HepG2 (cell line): ENCODE measurements around the gene MAGEA8. TPM values are rescaled to one million over a fixed set of nuclear protein-coding genes. Genes with fewer than 3 reads are reported as not detected.

Source experiments
- ATAC-seq: fragments of 200-7000 bp; cut with Tn5 transposase; 3 replicates; pipeline ENCODE4 v1.9.1; 2020; ENCODE audit warnings: mild to moderate bottlenecking, moderate library complexity
- BruUV-seq: library from RNA; stranded (reverse); fragments of 400-500 nt; replicated peaks from 2 replicates; lab custom pipeline; 2021; lab: Mats Ljungman, UMichigan
- CTCF ChIA-PET: fragments of 300-600 bp; formaldehyde crosslinking; extraction: SDS; loops from one replicate; lab custom pipeline; 2021; ENCODE audit warnings: low total read pairs, inconsistent platforms, low intra/inter-chr PET ratio; lab: Yijun Ruan, JAX
- POLR2A ChIA-PET: fragments of 350-600 bp; sonication (Branson Sonifier 250); formaldehyde crosslinking; loops from one replicate; lab custom pipeline; 2020; ENCODE audit warnings: antibody characterized with exemption, inconsistent platforms; lab: Yijun Ruan, JAX
- DNase-seq: peaks from one replicate; pipeline ENCODE4 v3.0.0-alpha.2; 2015; ENCODE audit warnings: low spot score
- FAIRE-seq: peaks from 3 replicates; lab custom pipeline; 2011; peaks lifted over from hg19 to GRCh38; lab: Jason Lieb, UNC
- H2AFZ ChIP-seq: one replicate; pipeline ENCODE4 v1.6.1; 2011; ENCODE audit warnings: low read length, inconsistent platforms
- H3K27ac ChIP-seq: fragments of 300-600 bp; 3 replicates; pipeline ENCODE4 v1.8.0; 2011; ENCODE audit warnings: mixed run types, mild to moderate bottlenecking, mixed read lengths, low read length, inconsistent platforms; ENCODE audit not compliant: insufficient read depth; ENCODE audit errors: extremely low read length
- H3K27me3 ChIP-seq, 2 experiments: fragments of 200-600 bp in 1 of 2; 2 replicates in 1 of 2; 3 replicates in 1 of 2; pipeline versions ENCODE4 v1.6.0 to v1.8.0; 2011; ENCODE audit warnings: low read length in 2 of 2, mild to moderate bottlenecking in 2 of 2, moderate library complexity in 2 of 2, inconsistent platforms in 1 of 2; ENCODE audit not compliant: insufficient read depth in 2 of 2, control insufficient read depth in 1 of 2
- H3K36me3 ChIP-seq, 2 experiments: fragments of 200-600 bp in 1 of 2; replicated peaks in 1 of 2; 2 replicates in 1 of 2; 3 replicates in 1 of 2; pipeline versions ENCODE4 v1.5.1 to v1.8.0; 2011; ENCODE audit warnings: low read length in 2 of 2, inconsistent platforms in 1 of 2; ENCODE audit not compliant: insufficient read depth in 2 of 2, control insufficient read depth in 1 of 2
- H3K4me1 ChIP-seq: 2 replicates; pipeline ENCODE4 v1.5.1; 2012; ENCODE audit warnings: low read length, inconsistent platforms; ENCODE audit not compliant: insufficient read depth
- H3K4me2 ChIP-seq: 2 replicates; pipeline ENCODE4 v1.6.0; 2011; ENCODE audit warnings: low read depth, low read length, inconsistent platforms
- H3K4me3 ChIP-seq, 3 experiments: fragments of 200-600 bp in 1 of 3; sonication (generic), shearing (Covaris generic) in 1 of 3; replicated peaks in 1 of 3; 2 replicates each; pipeline ENCODE4 v1.5.1; 2011 to 2016; ENCODE audit warnings: low read length in 3 of 3, inconsistent platforms in 2 of 3, low read depth in 2 of 3, mild to moderate bottlenecking in 2 of 3, control low read depth in 1 of 3, mixed read lengths in 1 of 3; ENCODE audit not compliant: insufficient read depth in 1 of 3
- H3K79me2 ChIP-seq: one replicate; pipeline ENCODE4 v1.6.1; 2011; ENCODE audit warnings: low read length, inconsistent platforms; ENCODE audit not compliant: insufficient read depth
- H3K9ac ChIP-seq: 2 replicates; pipeline ENCODE4 v1.6.0; 2011; ENCODE audit warnings: mild to moderate bottlenecking, low read depth, low read length, inconsistent platforms; ENCODE audit not compliant: insufficient read depth
- H3K9me3 ChIP-seq: 2 replicates; pipeline ENCODE4 v1.5.1; 2012; ENCODE audit warnings: mild to moderate bottlenecking, low read length
- H4K20me1 ChIP-seq: 2 replicates; pipeline ENCODE4 v1.6.0; 2011; ENCODE audit warnings: inconsistent platforms, mild to moderate bottlenecking, low read length, moderate library complexity; ENCODE audit not compliant: insufficient read depth
- SAP130 ChIP-seq: IDR thresholded peaks from 2 replicates; pipeline ENCODE4 v1.6.1; 2016; ENCODE audit warnings: low read depth
- SOX13 ChIP-seq, 3 experiments: fragments of 450-650 bp in 1 of 3; sonication (generic) in 1 of 3; formaldehyde crosslinking in 1 of 3; IDR thresholded peaks in 2 of 3; conservative IDR thresholded peaks in 1 of 3; 2 replicates each; pipeline versions ENCODE4 v1.5.0 to v1.6.1; 2016 to 2020; ENCODE audit warnings: antibody characterized with exemption in 1 of 3, mild to moderate bottlenecking in 1 of 3, missing compliant biosample characterization in 1 of 3, missing genetic modification reagents in 1 of 3, moderate library complexity in 1 of 3
- ZNF205 ChIP-seq: IDR thresholded peaks from 2 replicates; pipeline ENCODE4 v1.6.1; 2018; ENCODE audit warnings: missing biosample characterization, missing genetic modification reagents
- ZNF260 ChIP-seq: sonication (generic); formaldehyde crosslinking; IDR thresholded peaks from 2 replicates; pipeline ENCODE4 v1.4.0; 2020; ENCODE audit warnings: missing genetic modification reagents, low read depth, mild to moderate bottlenecking, borderline replicate concordance
- WGBS: methylation state at CpG from one replicate; pipeline ENCODE4 v1.1.6; 2017; ENCODE audit warnings: low lambda C conversion rate; 5-methylcytosine and 5-hydroxymethylcytosine counted together
- in situ Hi-C: cut with HindIII; loops from 2 replicates; pipeline ENCODE4 v1.10.0; 2017; ENCODE audit warnings: low pct_unique_long_range_greater_than_20kb; ENCODE audit not compliant: extremely low pct_ligation_motif_present
- intact Hi-C: fragments of 100-400 bp; cut with micrococcal nuclease; formaldehyde crosslinking; loops from one replicate; pipeline ENCODE4 v1.10.0; 2022; ENCODE audit not compliant: unreplicated experiment
- polyA plus RNA-seq, 8 experiments: library from polyadenylated mRNA; depleted of rRNA in 3 of 8; stranded (reverse) in 7 of 8; unstranded in 1 of 8; fragments of >200 nt; fragmentation: Illumina TruSeq in 4 of 8; extraction: Trizol in 4 of 8; gene quantifications; 2 replicates each; pipeline versions ENCODE4 v1.2.1 to v1.2.3, GENCODE V29; 2011 to 2016; ENCODE audit warnings: low read depth in 4 of 8, missing spikeins in 1 of 8, mixed read lengths in 1 of 8; ENCODE audit not compliant: insufficient read depth in 1 of 8
- total RNA-seq, 5 experiments: library from RNA; depleted of rRNA; stranded (reverse); fragments of >200 nt; fragmentation: Illumina TruSeq; extraction: Trizol; gene quantifications; 2 replicates each; pipeline ENCODE4 v1.2.3, GENCODE V29; 2016; ENCODE audit warnings: low read depth in 1 of 5
- TF ChIP-seq, protein P1 (sequence below): sonication (generic); formaldehyde crosslinking; IDR thresholded peaks from 2 replicates; pipeline ENCODE4 v1.5.1; 2020; ENCODE audit warnings: mild to moderate bottlenecking, missing genetic modification reagents, borderline replicate concordance
- TF ChIP-seq, protein P2 (sequence below): sonication (generic); formaldehyde crosslinking; IDR thresholded peaks from 2 replicates; pipeline ENCODE4 v1.8.0; 2022; ENCODE audit warnings: mild to moderate bottlenecking, missing genetic modification reagents; ENCODE audit not compliant: insufficient replicate concordance

The MAGEA8 gene
- total and polyA plus RNA-seq, 2 of the 13 experiments (the other 11 are each of a cell fraction or from before 2014, with no cell fraction given), result not detected

GRCh38 chrX:149910178-149910695 is 29.3 kb downstream of the MAGEA8 start (continued):
- TF ChIP-seq, protein P1, sequence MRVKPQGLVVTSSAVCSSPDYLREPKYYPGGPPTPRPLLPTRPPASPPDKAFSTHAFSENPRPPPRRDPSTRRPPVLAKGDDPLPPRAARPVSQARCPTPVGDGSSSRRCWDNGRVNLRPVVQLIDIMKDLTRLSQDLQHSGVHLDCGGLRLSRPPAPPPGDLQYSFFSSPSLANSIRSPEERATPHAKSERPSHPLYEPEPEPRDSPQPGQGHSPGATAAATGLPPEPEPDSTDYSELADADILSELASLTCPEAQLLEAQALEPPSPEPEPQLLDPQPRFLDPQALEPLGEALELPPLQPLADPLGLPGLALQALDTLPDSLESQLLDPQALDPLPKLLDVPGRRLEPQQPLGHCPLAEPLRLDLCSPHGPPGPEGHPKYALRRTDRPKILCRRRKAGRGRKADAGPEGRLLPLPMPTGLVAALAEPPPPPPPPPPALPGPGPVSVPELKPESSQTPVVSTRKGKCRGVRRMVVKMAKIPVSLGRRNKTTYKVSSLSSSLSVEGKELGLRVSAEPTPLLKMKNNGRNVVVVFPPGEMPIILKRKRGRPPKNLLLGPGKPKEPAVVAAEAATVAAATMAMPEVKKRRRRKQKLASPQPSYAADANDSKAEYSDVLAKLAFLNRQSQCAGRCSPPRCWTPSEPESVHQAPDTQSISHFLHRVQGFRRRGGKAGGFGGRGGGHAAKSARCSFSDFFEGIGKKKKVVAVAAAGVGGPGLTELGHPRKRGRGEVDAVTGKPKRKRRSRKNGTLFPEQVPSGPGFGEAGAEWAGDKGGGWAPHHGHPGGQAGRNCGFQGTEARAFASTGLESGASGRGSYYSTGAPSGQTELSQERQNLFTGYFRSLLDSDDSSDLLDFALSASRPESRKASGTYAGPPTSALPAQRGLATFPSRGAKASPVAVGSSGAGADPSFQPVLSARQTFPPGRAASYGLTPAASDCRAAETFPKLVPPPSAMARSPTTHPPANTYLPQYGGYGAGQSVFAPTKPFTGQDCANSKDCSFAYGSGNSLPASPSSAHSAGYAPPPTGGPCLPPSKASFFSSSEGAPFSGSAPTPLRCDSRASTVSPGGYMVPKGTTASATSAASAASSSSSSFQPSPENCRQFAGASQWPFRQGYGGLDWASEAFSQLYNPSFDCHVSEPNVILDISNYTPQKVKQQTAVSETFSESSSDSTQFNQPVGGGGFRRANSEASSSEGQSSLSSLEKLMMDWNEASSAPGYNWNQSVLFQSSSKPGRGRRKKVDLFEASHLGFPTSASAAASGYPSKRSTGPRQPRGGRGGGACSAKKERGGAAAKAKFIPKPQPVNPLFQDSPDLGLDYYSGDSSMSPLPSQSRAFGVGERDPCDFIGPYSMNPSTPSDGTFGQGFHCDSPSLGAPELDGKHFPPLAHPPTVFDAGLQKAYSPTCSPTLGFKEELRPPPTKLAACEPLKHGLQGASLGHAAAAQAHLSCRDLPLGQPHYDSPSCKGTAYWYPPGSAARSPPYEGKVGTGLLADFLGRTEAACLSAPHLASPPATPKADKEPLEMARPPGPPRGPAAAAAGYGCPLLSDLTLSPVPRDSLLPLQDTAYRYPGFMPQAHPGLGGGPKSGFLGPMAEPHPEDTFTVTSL (CRISPR knock-in tag), result no peak
- TF ChIP-seq, protein P2, sequence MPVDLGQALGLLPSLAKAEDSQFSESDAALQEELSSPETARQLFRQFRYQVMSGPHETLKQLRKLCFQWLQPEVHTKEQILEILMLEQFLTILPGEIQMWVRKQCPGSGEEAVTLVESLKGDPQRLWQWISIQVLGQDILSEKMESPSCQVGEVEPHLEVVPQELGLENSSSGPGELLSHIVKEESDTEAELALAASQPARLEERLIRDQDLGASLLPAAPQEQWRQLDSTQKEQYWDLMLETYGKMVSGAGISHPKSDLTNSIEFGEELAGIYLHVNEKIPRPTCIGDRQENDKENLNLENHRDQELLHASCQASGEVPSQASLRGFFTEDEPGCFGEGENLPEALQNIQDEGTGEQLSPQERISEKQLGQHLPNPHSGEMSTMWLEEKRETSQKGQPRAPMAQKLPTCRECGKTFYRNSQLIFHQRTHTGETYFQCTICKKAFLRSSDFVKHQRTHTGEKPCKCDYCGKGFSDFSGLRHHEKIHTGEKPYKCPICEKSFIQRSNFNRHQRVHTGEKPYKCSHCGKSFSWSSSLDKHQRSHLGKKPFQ (CRISPR knock-in tag), result no peak

DNA sequence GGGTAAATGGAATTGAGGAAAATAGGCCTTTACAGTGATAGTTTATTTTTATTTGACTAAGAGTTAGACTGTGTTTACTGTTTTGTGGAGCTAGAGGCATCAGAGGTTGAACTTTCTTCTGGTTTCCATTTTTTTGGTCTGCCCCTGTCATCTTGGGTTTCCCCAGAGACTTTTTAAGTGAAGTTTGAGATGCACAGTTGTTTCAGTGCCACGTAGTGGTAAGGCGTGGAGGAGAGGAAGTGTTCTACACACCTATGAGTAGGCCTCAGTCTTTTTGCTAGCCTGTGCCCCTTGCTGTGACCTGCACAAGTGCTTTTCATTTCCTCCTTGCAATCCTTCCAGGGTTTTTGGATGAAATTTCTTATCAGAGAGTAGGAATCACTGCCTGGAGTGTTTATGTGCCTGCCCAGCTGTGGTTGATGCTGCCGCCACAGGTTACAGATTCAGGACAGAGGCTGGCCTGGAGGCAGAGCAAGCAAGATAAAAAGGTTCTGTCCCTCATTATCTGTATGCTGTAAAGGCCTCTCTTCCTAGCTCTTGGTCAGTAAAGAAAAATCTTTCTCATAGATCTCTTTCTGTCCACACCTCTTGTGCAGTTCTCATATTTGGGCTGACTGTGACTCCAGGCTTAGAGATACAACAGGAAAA is 35.9 kb downstream of the MAGEA8 start:
- Histone ChIP-seq H3K4me2 (no peak overlapping the region), H3K79me2 (no peaks in the 10 kb centered on the region), H3K9ac (no peak overlapping the region), H3K9me3 (no peaks in the 10 kb centered on the region), H3K27me3 (no peaks in the 10 kb centered on the region), H3K4me1 (no peaks in the 10 kb centered on the region), H3K36me3 (no peaks in the 10 kb centered on the region), H2AFZ (no peak overlapping the region), H4K20me1 (no peaks in the 10 kb centered on the region), H3K27ac (no peak overlapping the region), H3K4me3 (no peak overlapping the region)
- BruUV-seq, result no TSS peak
- in situ Hi-C loops (no loop called here), intact Hi-C loops (no loop called here)
- WGBS, result 75% methylated on average over 2 of the region's 3 CpGs
- CTCF ChIA-PET, result no interaction called here
- DNase-seq, result no peak
- POLR2A ChIA-PET, result no interaction called here
- no peak for ATAC-seq
- FAIRE-seq, result no peak
- TF ChIP-seq ZNF260 (CRISPR knock-in tag) (no peak), ZNF205 (CRISPR knock-in tag) (no peak), SAP130 (CRISPR knock-in tag) (no peak), SOX13 (IDR thresholded peaks at IDR 0.05) (no peak), SOX13 (CRISPR knock-in tag; conservative IDR thresholded peaks at IDR 0.05 in 1 of 2, IDR thresholded peaks at IDR 0.05 in 1 of 2) (no peak)
